Erythroblast (primary cell): Measurements from ENCODE around the gene UBIAD1.
"Not testable (repeated sequence)": the region's sequence is repeated elsewhere in the genome, so short reads cannot be mapped to it uniquely, and the experiment has no call there.

ENCODE experiments used
- DNase-seq, 2 experiments: peaks; one replicate each; lab custom pipeline; 2025; lab: John Stamatoyannopoulos, UW
- GATA1 ChIP-seq: IDR thresholded peaks from 2 replicates; pipeline ENCODE4 v1.6.1; 2011; ENCODE audit warnings: low read depth, mild to moderate bottlenecking, control low read depth, low read length, moderate library complexity
- POLR2A ChIP-seq: IDR thresholded peaks from 2 replicates; pipeline ENCODE4 v1.6.1; 2011; ENCODE audit warnings: mild to moderate bottlenecking, low read length

UBIAD1 gene

GRCh38 chr1:11262171-11263049 lies 10.6 kb upstream of the UBIAD1 start, which contains the start of gene MTOR:
Gene MTOR, minus strand, starts transcription at chr1:11262551. Its CDS starts 3,142 bp downstream, at chr1:11259409.
- peak; percentile 99 to 100 for DNase-seq
- TF ChIP-seq POLR2A (peak; percentile 73), GATA1 (no peak)

- no peak for DNase-seq
- TF ChIP-seq GATA1: no peak
- TF ChIP-seq POLR2A: no peak
Observed at GRCh38 chr1:11266268-11267074, 6.5 kb upstream of the UBIAD1 start.

- not testable (repeated sequence) for DNase-seq
Observed at GRCh38 chr1:11267350-11268337, 5.4 kb upstream of the UBIAD1 start.

- DNase-seq: no peak
- TF ChIP-seq GATA1: no peak
- no peak for TF ChIP-seq POLR2A
Observed at GRCh38 chr1:11272544-11272831, 510 bp upstream of the UBIAD1 start.

- peak; percentile 40 for TF ChIP-seq POLR2A
- TF ChIP-seq GATA1: no peak
- DNase-seq: peak; percentile 68 to 70
Observed at GRCh38 chr1:11273595-11274234, 717 bp downstream of the UBIAD1 start.

- DNase-seq: peak; percentile 34 to 50
- no peak for TF ChIP-seq POLR2A
- TF ChIP-seq GATA1: no peak
Observed at GRCh38 chr1:11279152-11279551, 6.2 kb downstream of the UBIAD1 start.

GRCh38 chr1:11279630-11280029 lies 6.6 kb downstream of the UBIAD1 start:
- peak; percentile 71 to 76 for DNase-seq
- TF ChIP-seq POLR2A (no peak), GATA1 (no peak)

- TF ChIP-seq POLR2A: no peak
- TF ChIP-seq GATA1: no peak
- DNase-seq: no peak
Observed at GRCh38 chr1:11280719-11281376, 7.8 kb downstream of the UBIAD1 start.

- TF ChIP-seq POLR2A (no peak), GATA1 (no peak)
- DNase-seq: no peak
Observed at GRCh38 chr1:11281518-11282331, 8.7 kb downstream of the UBIAD1 start.

GRCh38 chr1:11283151-11283550 lies 10.2 kb downstream of the UBIAD1 start:
- DNase-seq: no peak
- no peak for TF ChIP-seq POLR2A
- TF ChIP-seq GATA1: no peak

- no peak for DNase-seq
- TF ChIP-seq POLR2A (no peak), GATA1 (no peak)
Observed at GRCh38 chr1:11284784-11285183, 11.8 kb downstream of the UBIAD1 start.
